Measurements from ENCODE around the gene MED29. TPM values are rescaled to one million over a fixed set of nuclear protein-coding genes. Genes with fewer than 3 reads are reported as not detected.

MED29 gene
- total and polyA plus RNA-seq, 2 of the 13 experiments (the other 11 are each of a cell fraction or from before 2014, with no cell fraction given) = 14.0 to 19.7 TPM

DNA sequence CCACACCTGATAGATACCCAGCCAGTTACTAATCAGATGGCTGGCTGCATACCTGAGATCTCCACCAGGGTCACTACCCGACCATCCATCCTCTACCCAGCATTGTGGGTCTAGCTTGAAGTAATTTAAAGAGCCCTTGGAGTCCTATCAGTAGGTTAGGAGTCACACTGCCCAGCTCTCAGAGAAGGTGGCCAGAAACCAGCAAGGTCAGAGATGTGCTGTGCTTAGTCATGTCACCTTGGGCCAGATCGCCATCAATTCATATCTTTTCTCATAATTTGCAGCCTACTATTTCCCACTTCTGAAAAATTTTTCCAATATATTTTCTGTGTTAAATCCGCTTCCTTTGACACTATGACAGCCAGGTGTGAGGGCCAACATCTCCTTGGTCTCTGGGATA is 35.1 kb upstream of the MED29 start (continued):
- TF ChIP-seq TSC22D2 (CRISPR knock-in tag; IDR thresholded peaks at IDR 0.05; ENCODE audit: borderline replicate concordance) (no peak), JDP2 (CRISPR knock-in tag; IDR thresholded peaks at IDR 0.05; ENCODE audit: borderline replicate concordance) (no peak), RNF2 (conservative IDR thresholded peaks at IDR 0.05; ENCODE audit: low read depth) (no peak), ZC3H13 (CRISPR knock-in tag; IDR thresholded peaks at IDR 0.05) (no peak), NCOA2 (CRISPR knock-in tag; IDR thresholded peaks at IDR 0.05) (no peak), NFKBIZ (CRISPR knock-in tag; IDR thresholded peaks at IDR 0.05) (no peak), CCAR2 (optimal IDR thresholded peaks at IDR 0.05; ENCODE audit: low read depth, low read length) (no peak), ZNF891 (CRISPR knock-in tag; IDR thresholded peaks at IDR 0.05) (no peak), ZNF577 (CRISPR knock-in tag; IDR thresholded peaks at IDR 0.05; ENCODE audit: borderline replicate concordance, low read depth) (no peak)
- TF ChIP-seq, protein P1, sequence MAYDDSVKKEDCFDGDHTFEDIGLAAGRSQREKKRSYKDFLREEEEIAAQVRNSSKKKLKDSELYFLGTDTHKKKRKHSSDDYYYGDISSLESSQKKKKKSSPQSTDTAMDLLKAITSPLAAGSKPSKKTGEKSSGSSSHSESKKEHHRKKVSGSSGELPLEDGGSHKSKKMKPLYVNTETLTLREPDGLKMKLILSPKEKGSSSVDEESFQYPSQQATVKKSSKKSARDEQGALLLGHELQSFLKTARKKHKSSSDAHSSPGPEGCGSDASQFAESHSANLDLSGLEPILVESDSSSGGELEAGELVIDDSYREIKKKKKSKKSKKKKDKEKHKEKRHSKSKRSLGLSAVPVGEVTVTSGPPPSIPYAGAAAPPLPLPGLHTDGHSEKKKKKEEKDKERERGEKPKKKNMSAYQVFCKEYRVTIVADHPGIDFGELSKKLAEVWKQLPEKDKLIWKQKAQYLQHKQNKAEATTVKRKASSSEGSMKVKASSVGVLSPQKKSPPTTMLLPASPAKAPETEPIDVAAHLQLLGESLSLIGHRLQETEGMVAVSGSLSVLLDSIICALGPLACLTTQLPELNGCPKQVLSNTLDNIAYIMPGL (CRISPR knock-in tag; IDR thresholded peaks at IDR 0.05; ENCODE audit: borderline replicate concordance in 1 of 2, low read depth in 1 of 2) = no peak
- TF ChIP-seq, protein P2, sequence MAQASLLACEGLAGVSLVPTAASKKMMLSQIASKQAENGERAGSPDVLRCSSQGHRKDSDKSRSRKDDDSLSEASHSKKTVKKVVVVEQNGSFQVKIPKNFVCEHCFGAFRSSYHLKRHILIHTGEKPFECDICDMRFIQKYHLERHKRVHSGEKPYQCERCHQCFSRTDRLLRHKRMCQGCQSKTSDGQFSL (CRISPR knock-in tag; IDR thresholded peaks at IDR 0.05) = no peak

- ATAC-seq = no peak
- Histone ChIP-seq H3K4me1 (ENCODE audit: insufficient read depth, low read length) (no peaks in the 10 kb centered on the region), H3K27me3 (ENCODE audit: control insufficient read depth in 1 of 2, insufficient read depth in 2 of 2, low read length in 2 of 2) (no peaks in the 10 kb centered on the region), H3K79me2 (ENCODE audit: insufficient read depth, low read length) (no peaks in the 10 kb centered on the region), H3K27ac (ENCODE audit: extremely low read length, insufficient read depth, low read length) (no peak overlapping the region), H3K9ac (ENCODE audit: insufficient read depth, low read depth, low read length) (no peak overlapping the region), H3K4me3 (replicated peaks in 1 of 3; ENCODE audit: insufficient read depth in 1 of 3, low read depth in 2 of 3, low read length in 3 of 3) (no peak overlapping the region), H2AFZ (ENCODE audit: low read length) (no peak overlapping the region), H3K9me3 (ENCODE audit: low read length) (no peaks in the 10 kb centered on the region), H3K36me3 (replicated peaks in 1 of 2; ENCODE audit: control insufficient read depth in 1 of 2, insufficient read depth in 2 of 2, low read length in 2 of 2) (peaks cover 26 to 74% of the 10 kb centered on the region in 2 experiments), H4K20me1 (ENCODE audit: insufficient read depth, low read length) (no peaks in the 10 kb centered on the region), H3K4me2 (ENCODE audit: low read depth, low read length) (no peak overlapping the region)
- FAIRE-seq = no peak
- no TSS peak for BruUV-seq (replicated peaks)
- intact Hi-C loops (cut with micrococcal nuclease; ENCODE audit: unreplicated experiment) = no loop called here
- ChIA-PET CTCF (ENCODE audit: low intra/inter-chr PET ratio, low total read pairs) (no interaction called here), POLR2A (no interaction called here)
- 96% methylated on average over 16 of the region's 18 CpGs for WGBS (ENCODE audit: low lambda C conversion rate)
- DNase-seq (ENCODE audit: low spot score) = no peak
- in situ Hi-C loops (cut with HindIII; ENCODE audit: extremely low pct_ligation_motif_present, low pct_unique_long_range_greater_than_20kb) = no loop called here
- TF ChIP-seq, protein P3, sequence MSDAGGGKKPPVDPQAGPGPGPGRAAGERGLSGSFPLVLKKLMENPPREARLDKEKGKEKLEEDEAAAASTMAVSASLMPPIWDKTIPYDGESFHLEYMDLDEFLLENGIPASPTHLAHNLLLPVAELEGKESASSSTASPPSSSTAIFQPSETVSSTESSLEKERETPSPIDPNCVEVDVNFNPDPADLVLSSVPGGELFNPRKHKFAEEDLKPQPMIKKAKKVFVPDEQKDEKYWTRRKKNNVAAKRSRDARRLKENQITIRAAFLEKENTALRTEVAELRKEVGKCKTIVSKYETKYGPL (CRISPR knock-in tag; IDR thresholded peaks at IDR 0.05) = no peak
- no peak for TF ChIP-seq ZNF253 (CRISPR knock-in tag; IDR thresholded peaks at IDR 0.05; ENCODE audit: borderline replicate concordance)
- no peak for TF ChIP-seq ZNF547 (CRISPR knock-in tag; IDR thresholded peaks at IDR 0.05)
- TF ChIP-seq FOXK1 (CRISPR knock-in tag; IDR thresholded peaks at IDR 0.05; ENCODE audit: borderline replicate concordance, low read depth) = no peak
- no peak for TF ChIP-seq ZNF24 (IDR thresholded peaks at IDR 0.05)
- TF ChIP-seq, protein P4, sequence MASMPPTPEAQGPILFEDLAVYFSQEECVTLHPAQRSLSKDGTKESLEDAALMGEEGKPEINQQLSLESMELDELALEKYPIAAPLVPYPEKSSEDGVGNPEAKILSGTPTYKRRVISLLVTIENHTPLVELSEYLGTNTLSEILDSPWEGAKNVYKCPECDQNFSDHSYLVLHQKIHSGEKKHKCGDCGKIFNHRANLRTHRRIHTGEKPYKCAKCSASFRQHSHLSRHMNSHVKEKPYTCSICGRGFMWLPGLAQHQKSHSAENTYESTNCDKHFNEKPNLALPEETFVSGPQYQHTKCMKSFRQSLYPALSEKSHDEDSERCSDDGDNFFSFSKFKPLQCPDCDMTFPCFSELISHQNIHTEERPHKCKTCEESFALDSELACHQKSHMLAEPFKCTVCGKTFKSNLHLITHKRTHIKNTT (CRISPR knock-in tag; IDR thresholded peaks at IDR 0.05) = no peak
- no peak for TF ChIP-seq TEAD2 (CRISPR knock-in tag; IDR thresholded peaks at IDR 0.05)
- TF ChIP-seq ZC3H4 (CRISPR knock-in tag; IDR thresholded peaks at IDR 0.05; ENCODE audit: borderline replicate concordance) = no peak
Observed at GRCh38 chr19:39356647-39357046, 34.5 kb upstream of the MED29 start.

Measured in HepG2 (cell line).